Left lung (tissue), 10 donors: ENCODE measurements around the gene ZBTB5. TPM values are rescaled to one million over a fixed set of nuclear protein-coding genes. Genes with fewer than 3 reads are reported as not detected.

Experiments
- ATAC-seq: fragments of 200-7000 bp; cut with Tn5 transposase; one replicate; pipeline ENCODE4 v1.9.1; 2020; ENCODE audit warnings: moderate library complexity
- DNase-seq, 4 donors: peaks; one replicate each; pipeline ENCODE4 v3.0.0-alpha.2; 2013 to 2020
- H3K27ac ChIP-seq, 2 donors: fragments of 200-600 bp; sonication (generic) in 1 of 2; one replicate each; pipeline versions ENCODE4 v1.5.0 to v1.8.0; 2020 to 2021
- H3K27me3 ChIP-seq, 2 donors: fragments of 200-600 bp; sonication (generic) in 1 of 2; one replicate each; pipeline versions ENCODE4 v1.5.0 to v1.8.0; 2020 to 2021
- H3K36me3 ChIP-seq, 2 donors: fragments of 200-600 bp; sonication (generic) in 1 of 2; one replicate each; pipeline versions ENCODE4 v1.5.0 to v1.8.0; 2020 to 2021
- H3K4me1 ChIP-seq, 2 donors: fragments of 200-600 bp; one replicate each; pipeline ENCODE4 v1.8.0; 2021
- H3K4me3 ChIP-seq, 2 donors: fragments of 200-600 bp; sonication (generic) in 1 of 2; one replicate each; pipeline versions ENCODE4 v1.5.0 to v1.8.0; 2020 to 2021; ENCODE audit warnings: mild to moderate bottlenecking in 1 of 2
- H3K9me3 ChIP-seq, 2 donors: fragments of 200-600 bp; sonication (generic) in 1 of 2; one replicate each; pipeline versions ENCODE4 v1.5.0 to v1.8.0; 2020 to 2021
- CTCF ChIP-seq, 2 donors: fragments of 200-600 bp; sonication (generic) in 1 of 2; IDR thresholded peaks; one replicate each; pipeline versions ENCODE4 v1.5.0 to v1.8.0; 2021; ENCODE audit warnings: antibody characterized with exemption in 2 of 2
- intact Hi-C, 2 donors: fragments of 100-400 bp; cut with DNase I; formaldehyde crosslinking; loops; one replicate each; pipeline versions ENCODE4 v1.11.2 to v1.14.2; 2022
- polyA plus RNA-seq, 6 donors: library from polyadenylated mRNA; unstranded; fragments of 120-200 nt; gene quantifications; one replicate each; pipeline ENCODE4 v1.2.1, GENCODE V29; 2013; ENCODE audit not compliant: insufficient read length in 6 of 6
- total RNA-seq, 2 donors: library from RNA; stranded (reverse); fragmentation: NEBNext Ultra II Directional; extraction: Animal tissue kit (Norgen Biotek cat#: 25700); gene quantifications; one replicate each; pipeline ENCODE4 v1.2.1, GENCODE V29; 2021
- donor health status: DM: no; HTN: yes; CAD: no.
- donor health status: DM: no; HTN: no; CAD: no.

Gene ZBTB5
- total and polyA plus RNA-seq, 8 donors = 7.5 to 28.5 (median 26.1) TPM

- Histone ChIP-seq H3K9me3 (no peaks in the 10 kb centered on the region), H3K4me3 (no peak overlapping the region), H3K36me3 (peaks cover 0 to 46% of the 10 kb centered on the region in 2 donors), H3K27ac (no peak overlapping the region), H3K27me3 (no peaks in the 10 kb centered on the region), H3K4me1 (no peaks in the 10 kb centered on the region)
- no peak for DNase-seq
- no peak for ATAC-seq
- TF ChIP-seq CTCF (IDR thresholded peaks at IDR 0.05) = no peak
- intact Hi-C loops = no loop called here
These were observed 21.7 kb downstream of the ZBTB5 start for GRCh38 chr9:37443566-37443965.

- intact Hi-C loops = no loop called here
- Histone ChIP-seq H3K4me3 (no peak overlapping the region), H3K27ac (no peak overlapping the region), H3K9me3 (no peaks in the 10 kb centered on the region), H3K36me3 (peaks cover 0 to 56% of the 10 kb centered on the region in 2 donors), H3K27me3 (no peaks in the 10 kb centered on the region), H3K4me1 (no peaks in the 10 kb centered on the region)
- DNase-seq = no peak
- ATAC-seq = no peak
- no peak for TF ChIP-seq CTCF (IDR thresholded peaks at IDR 0.05)
These were observed 22.7 kb downstream of the ZBTB5 start for GRCh38 chr9:37442556-37442955.

- TF ChIP-seq CTCF (IDR thresholded peaks at IDR 0.05) = no peak
- no peak for DNase-seq
- no peaks in the 10 kb centered on the region for H3K4me1 ChIP-seq
- ATAC-seq = no peak
- no peak overlapping the region for H3K27ac ChIP-seq
- no peaks in the 10 kb centered on the region for H3K27me3 ChIP-seq
- peaks cover 0 to 63% of the 10 kb centered on the region in 2 donors for H3K36me3 ChIP-seq
- H3K4me3 ChIP-seq = no peak overlapping the region
- H3K9me3 ChIP-seq = no peaks in the 10 kb centered on the region
- intact Hi-C loops = no loop called here
These were observed 23.4 kb downstream of the ZBTB5 start for GRCh38 chr9:37441776-37442370.

DNA sequence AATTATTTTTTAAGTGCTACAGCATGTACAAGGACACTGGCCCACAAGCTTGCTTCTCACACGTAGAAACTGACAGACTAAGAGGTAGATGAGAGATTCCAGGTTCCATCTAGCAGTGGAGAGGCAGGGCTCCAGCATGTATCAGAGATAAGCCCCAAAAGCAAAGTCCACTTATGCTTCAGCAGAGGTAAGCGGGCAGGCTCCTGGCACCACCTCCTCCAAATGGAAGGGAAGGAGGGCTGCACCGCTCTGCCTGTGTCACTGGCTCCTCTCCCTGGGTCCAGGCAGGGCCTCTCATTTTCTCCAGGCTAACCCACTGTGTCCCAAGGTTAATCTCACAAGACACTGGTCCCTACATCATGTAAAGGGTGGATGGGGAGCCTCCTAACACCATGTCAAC, 26.9 kb downstream of the ZBTB5 start:
- Histone ChIP-seq H3K4me3 (no peak overlapping the region), H3K4me1 (peaks cover 0 to under 1% of the 10 kb centered on the region in 2 donors), H3K27ac (no peak overlapping the region), H3K9me3 (no peaks in the 10 kb centered on the region), H3K36me3 (peaks cover 0 to 90% of the 10 kb centered on the region in 2 donors), H3K27me3 (no peaks in the 10 kb centered on the region)
- TF ChIP-seq CTCF (IDR thresholded peaks at IDR 0.05) = no peak
- intact Hi-C loops = no loop called here
- no peak for ATAC-seq
- DNase-seq = no peak

DNA sequence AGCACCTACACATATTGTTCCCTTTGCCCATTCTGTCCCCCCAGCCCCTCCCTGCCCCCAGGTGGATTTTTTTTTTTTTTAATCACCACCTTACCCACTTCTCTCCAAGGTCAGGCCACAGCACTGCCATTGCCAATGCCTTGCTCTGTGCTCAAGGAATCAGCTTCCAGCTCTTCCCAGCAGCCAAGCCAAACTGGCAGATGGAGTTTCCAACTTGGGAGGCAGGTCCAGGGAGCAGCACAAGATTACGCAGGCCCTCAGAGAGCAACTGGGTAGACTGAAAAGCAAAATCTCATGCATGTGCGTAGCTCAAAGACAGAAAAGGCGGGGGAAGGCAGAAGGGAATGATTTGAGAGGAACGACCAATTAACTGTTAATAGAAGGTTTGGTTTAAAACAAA, 27.6 kb downstream of the ZBTB5 start:
- H3K9me3 ChIP-seq = no peaks in the 10 kb centered on the region
- H3K4me3 ChIP-seq = no peak overlapping the region
- ATAC-seq = no peak
- no peak for DNase-seq
- no peak for TF ChIP-seq CTCF (IDR thresholded peaks at IDR 0.05)
- peaks cover 0 to 97% of the 10 kb centered on the region in 2 donors for H3K36me3 ChIP-seq
- peaks cover 0 to 5% of the 10 kb centered on the region in 2 donors for H3K4me1 ChIP-seq
- intact Hi-C loops = no loop called here
- no peak overlapping the region for H3K27ac ChIP-seq
- H3K27me3 ChIP-seq = no peaks in the 10 kb centered on the region
